GM21737 (cell line): Measurements from ENCODE around the gene ZYG11A.
"Not testable (repeated sequence)": the region's sequence is repeated elsewhere in the genome, so short reads cannot be mapped to it uniquely, and the experiment has no call there.

Experiments
- ATAC-seq: cut with Tn5 transposase; IDR thresholded peaks from one replicate; pipeline ENCODE4 v1.9.1; 2021; ENCODE audit warnings: mild to moderate bottlenecking, moderate library complexity; ENCODE audit not compliant: unreplicated experiment

The ZYG11A gene

DNA sequence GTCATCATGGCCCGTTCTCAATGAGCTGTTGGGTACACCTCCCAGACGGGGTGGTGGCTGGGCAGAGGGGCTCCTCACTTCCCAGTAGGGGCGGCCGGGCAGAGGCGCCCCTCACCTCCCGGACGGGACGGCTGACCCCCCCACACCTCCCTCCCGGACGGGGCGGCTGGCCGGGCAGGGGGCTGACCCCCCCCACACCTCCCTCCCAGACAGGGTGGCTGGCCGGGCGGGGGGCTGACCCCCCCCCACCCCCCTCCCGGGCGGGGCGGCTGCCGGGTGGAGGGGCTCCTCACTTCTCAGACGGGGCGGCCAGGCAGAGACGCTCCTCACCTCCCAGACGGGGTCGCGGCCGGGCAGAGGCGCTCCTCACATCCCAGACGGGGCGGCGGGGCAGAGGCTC, 27.2 kb downstream of the ZYG11A start:
- ATAC-seq: not testable (repeated sequence)

DNA sequence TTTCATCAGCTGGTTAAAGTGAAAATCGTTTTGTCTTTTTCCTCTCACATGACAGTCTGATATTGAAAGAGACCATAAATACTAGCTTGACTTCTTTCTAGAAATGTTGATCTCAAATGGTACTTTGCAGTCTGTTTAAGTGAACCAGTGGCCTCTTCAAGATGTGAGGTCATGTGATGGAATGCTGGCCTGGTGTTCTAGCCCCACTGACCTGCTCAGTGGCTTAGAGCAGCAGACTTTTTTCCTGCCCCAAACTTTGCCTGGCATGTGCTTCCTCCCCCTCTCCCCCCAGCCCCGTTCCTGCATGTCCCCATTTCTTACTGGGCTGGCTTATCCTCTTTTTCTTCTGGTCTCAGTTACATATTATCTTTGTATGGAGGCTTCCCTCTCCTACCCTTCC, 34.3 kb downstream of the ZYG11A start:
- ATAC-seq: no peak

DNA sequence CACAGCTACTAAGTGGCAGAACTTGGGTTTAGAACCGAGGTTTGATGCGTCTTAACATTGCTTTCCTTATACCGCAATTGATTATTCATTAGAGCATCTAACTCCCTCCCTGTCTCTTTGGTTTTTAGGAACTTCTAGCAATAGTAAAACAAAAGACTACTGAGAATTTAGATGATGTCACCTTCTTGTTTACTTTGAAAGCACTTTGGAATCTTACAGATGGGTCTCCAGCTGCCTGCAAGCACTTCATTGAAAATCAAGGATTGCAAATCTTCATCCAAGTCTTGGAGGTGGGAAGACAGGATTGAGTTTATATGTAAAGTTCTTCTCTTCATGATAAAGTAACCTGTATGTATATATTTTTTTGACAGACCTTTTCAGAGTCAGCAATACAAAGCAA, 35.0 kb downstream of the ZYG11A start:
- no peak for ATAC-seq

DNA sequence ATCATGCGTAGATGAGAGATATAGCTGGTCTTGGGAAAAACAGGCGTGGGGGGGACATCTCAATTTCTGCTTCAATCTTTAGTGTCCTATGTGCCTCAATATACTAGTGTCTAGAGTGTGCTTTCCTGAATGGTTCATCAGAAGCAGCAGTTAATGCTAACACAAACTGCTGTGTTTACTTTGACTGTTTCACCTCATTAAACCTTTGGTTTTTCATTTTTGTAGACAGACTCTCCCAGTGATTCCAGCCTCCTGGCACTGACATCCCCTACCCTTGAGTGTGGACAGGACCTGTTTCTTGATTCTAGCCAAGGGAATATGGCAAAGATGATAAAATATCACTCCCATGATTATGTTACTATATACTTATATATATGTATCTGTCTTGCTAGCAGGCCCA, 37.6 kb downstream of the ZYG11A start:
- no peak for ATAC-seq

DNA sequence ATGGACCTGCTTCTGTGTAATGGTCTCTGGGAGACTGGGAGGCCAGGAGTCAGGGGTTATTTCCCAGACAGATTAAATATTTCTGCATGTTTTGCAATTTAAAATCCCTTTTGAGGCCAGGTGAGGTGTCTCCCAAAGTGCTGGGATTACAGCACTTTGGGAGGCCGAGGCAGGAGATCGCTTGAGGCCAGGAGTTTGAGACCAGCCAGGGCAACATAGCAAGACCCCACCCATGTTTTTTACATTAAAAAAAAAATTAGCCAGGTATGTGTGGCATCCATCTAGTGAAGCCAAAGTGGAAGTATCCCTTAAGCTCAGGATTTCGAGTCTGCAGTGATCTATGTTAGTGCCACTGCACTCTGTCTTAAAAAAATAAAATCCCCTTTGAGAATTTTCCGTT, 44.9 kb downstream of the ZYG11A start:
- no peak for ATAC-seq

DNA sequence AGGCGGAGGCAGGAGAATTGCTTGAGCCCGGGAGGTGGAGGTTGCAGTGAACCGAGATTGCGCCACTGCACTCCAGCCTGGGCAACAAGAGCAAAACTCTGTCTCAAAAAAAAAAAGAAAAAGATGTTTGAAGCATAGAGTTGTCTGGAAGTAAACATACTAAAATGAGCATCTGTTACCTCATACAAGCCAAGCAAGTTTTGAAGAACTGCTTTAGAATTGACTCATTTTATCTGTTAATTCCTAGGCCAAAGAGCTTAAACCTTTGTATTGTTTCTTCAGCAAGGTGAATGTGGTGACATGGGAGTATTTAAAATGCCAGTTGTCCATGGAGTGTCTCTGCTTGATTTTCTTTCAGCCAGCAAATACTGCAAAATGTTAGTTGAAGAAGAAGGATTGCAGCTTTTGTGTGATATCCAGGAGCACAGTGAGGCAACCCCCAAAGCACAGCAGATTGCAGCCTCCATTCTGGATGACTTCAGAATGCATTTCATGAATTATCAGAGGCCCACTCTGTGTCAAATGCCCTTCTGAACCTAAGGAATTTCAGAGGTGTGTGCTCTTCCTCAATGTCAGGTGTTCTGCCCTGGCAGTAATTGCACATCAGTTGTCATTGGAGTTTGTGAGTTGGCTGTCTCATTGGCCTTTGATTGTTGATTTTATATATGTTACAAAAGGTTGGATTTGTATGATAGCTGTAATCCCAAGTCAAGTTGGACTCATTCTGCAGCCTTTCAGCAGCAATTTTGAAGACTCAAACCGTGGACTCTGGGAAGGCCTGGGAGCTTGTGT, 50.1 kb downstream of the ZYG11A start:
- no peak for ATAC-seq

DNA sequence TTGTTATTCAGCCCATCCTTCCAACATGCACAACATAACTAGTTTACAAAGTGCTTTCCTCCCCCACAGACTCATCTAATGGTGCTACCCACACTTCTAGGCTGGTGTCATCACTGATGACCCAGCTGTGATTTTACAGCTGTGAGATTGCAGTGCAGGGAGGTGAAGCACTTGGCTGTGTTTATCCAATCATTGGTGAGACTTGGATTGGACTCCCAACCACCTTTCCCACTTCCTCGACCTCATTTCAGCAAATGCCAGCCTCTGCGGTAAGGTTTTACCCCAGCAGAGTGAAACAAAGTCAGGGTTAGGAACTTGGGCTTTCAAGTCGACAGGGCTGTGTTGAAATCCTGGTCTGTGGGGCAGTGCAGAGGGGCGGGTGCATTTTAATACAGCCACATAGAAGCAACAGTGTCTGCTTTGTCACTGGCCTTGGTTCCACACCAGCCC, 56.9 kb downstream of the ZYG11A start:
- no peak for ATAC-seq

DNA sequence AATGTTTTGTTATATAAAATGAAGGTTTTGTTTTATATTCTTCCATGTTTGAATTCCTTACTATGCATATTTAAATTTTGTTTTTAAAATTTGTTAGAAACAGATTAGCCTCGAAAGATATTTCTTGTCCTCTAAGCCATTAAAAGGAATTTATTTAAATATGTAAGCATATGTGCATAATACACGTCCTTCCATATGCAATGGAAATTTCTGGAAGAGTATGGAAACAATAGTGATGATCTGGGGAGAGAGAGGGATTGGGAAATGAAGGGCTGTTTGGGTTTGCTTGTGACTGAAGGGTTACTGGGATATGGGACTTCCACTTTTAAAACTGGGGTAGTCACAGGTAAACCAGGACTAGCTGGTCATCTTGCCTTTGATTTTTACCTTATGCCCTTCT, 57.8 kb downstream of the ZYG11A start:
- no peak for ATAC-seq

DNA sequence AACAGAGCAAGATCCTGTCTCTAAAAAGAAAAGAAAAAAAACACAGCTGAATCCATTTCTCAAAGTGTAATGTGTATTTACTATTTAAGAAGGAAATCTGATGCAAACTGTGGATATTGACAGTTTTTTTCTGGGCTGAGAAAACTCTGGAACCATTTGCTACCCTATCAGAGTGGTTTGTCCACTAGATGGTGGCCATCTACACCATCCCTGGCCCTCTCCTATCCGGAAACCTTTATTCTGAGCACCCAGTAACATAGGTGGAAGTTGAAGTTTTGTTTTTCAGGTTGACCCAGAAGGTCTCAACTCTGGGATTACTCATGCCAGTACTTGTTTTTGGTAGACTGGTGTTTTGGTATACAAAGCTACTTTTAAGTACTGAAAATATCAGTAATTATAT, 58.8 kb downstream of the ZYG11A start:
- no peak for ATAC-seq

DNA sequence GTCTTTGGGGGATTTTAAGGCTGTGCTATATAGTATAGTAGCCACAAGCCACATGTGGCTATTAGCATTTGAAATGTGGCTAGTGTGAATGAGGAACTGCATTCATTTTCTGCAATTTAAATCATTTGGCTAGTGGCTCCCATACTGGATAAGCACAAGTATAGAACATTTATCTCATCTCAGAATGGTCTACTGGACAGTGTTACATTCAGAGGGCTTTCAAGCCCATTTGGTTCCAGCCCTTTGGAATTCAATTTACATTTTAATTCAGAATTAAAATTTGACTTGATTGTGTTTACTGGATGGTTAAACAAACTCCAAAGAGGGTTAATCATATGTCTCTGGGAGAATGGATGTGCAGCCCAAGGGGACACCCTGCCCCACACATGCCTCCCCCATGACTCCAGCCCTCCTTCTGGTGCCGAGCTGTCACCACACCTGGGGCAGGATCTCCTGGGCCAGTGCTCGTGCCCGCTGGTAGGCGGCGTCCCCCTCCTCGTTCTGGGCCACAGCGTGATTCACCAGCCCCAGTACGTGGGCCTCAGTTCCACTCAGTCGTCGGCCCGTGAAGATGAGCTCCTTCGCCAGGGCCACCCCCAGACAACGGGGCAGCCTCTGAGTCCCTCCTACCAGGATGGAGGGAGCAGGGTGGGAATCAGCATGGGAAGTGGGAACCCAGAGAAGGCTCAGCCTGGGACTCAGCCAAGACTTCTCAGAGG, 61.8 kb downstream of the ZYG11A start:
- no peak for ATAC-seq

DNA sequence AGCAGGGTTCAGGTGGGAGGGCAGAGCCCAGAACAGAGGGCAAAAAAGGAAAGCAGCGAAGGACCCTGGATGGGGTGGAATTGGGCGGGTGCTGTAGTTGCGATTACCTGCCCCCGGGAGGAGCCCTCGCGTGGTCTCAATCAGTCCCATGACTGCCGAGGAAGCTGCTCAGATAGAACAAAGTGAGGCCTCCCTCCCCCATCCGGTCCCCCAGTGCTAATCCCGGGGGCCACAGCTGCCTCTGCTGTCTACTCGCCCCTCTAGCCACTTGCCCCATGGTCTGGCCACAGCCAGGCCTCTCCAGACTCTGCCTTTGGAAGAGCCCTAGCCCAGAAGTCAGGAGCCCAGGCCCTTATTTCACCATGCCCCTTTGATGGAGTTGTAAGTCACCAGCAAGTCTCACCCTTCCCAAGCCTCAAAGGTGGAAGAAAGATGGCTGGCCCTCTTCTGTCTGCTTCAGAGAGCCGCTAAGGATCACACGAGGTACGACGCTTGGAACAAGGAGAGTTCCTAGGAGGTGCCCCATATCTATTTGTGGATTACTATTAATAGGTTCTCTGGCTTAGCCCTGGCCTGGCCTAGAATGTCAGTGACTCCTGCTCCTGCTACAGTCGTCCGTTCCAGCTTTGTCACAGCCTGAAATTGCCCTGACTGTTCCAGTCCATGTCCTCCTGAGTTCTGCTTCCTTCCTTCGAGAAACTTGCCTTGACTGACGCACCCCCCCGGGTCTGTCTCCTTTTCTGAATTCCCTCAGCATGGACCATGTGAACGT, 62.6 kb downstream of the ZYG11A start:
- no peak for ATAC-seq

DNA sequence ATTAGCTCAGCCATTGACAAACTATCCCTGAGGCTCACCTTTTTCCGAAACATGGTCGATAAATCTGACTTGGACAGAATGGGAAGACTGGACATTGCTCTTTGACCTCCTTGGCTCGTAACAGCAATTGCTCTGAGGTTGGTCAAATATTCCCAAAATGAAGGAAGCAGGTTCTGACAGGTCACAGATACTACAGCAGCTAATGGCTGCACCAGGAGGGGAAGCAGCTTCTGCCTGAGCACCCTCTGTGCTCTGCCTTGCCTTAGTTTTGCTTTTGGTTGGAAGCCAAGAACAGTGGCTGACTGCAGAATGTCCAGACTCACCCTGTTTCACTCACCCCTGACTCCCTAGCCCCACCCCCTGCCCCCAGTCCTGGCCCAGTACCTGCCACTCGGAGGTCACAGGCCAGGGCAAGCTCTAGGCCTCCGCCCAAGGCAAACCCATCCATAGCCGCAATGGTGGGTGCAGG, 63.6 kb downstream of the ZYG11A start:
- ATAC-seq: no peak

DNA sequence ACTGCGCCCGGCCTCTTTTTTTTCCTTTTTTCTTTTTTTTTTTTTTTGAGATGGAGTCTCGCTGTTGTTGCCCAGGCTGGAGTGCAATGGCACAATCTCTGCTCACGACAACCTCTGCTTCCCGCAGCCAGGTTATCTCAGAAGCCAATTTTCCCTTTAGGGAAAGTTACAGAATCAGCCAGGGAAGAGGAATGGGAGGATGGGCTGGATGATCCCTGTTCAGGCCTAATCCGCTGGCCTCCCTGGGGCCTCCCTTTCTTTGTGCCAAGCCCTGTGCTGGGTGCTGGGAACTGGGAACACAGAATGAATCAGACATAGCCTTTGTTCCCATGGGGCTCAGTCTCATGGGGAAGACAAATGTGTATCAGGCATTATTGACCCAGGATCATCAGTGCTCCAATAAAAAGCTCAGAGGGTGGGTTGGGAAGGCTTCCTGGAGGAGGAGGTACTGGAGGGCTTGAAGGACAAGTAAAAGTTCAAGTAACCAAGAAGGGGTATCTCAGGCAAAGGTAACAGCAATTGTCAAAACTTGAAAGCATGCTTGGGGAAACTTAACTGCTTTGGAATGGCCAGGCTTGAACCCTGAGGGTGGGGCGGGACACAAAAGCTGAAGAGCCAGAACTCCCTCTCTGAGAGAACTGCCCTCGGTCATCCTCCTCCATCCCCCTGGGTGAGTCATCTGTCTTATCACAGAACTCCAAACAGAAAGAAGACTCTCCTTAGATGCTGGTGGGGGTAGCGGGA, 64.7 kb downstream of the ZYG11A start:
- no peak for ATAC-seq

DNA sequence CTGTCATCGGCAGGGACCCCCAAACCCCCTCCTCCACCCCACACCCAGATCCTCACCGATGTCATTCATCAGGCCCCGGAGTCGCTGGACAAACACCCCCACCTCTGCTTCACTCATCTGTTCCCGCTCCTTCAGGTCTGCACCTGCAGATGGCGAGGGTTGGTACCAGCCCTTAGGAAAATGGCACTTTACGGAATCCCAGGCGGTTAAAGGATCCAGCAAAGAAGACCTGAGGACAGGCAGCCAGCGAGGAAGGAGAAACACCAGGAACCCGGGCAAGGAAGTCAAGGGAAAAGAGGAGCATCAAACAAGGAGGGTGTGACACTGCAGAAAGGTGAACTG, 65.2 kb downstream of the ZYG11A start:
- no peak for ATAC-seq

DNA sequence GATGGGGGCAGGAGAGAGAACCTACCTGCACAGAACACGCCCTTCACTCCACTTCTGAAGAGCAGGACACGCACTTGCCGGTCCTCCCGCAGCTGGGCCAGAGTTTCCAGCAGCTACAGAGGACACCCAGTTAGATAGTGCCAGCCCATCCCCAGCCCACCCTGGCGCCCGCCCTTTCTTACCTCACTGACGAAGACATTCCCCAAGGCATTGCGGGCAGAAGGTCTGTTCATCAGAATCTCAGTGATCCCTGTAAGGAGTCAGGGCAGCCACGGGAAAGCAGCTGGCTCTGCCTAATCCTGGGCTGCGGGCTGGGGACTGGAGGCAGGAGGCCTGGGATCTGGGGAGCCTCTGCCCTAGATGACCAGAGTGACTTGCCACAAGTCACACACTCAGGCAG, 69.0 kb downstream of the ZYG11A start:
- no peak for ATAC-seq

DNA sequence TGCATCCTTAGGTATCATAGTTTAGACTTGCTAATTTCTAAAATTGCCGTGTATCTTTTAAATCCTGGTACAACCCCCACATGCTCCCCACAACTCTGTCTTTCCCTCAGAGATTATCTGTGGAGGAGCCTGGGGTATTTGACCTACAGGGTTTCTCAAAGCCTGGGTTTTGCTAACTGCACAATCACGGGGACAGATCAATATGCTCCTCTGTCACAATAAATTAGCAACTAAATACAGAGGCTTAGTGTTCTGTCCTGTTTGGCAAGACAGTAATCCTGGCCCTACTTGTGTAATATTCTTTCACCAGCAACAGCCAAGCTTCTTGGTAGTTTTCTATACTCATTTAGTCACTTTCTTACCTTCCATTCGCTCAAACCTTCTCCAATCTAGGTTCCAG, 70.5 kb downstream of the ZYG11A start:
- ATAC-seq: no peak

DNA sequence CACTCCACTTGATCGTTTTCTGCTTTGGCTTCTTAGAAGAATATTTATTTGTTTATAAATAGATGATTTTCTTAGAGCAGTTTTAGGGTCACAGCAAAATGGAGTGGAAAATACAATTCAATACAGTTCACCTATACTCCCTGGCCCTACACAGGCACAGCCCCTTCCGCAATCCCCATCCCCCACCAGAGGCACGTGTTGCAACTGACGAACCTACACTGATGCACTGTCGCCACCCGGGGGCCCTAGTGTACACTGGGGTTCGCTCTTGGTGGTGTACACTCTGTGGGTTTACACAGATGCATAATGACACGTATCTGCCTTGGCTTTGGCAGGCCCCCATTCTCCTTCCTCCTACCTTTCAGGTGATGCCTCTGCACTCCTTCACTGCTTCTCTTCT, 71.0 kb downstream of the ZYG11A start:
- ATAC-seq: no peak

DNA sequence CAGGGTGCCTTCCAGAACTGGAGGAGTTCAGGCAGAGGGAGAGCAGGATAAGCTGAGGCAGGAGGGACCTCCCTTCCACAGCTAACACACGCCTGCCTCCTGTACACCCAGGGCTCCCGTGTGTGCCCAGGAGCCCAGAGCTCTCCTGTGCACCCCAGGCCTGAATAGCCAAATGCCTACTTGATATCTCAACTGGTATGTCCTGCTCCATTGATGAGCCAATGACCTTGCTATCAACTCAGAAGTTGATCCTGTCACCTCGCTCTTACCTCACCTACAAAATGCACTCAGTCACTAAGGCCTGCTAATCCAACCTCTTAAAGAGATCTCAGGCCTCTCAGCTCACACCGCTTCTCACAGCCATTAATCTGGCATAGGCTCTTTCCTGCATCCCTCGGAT, 71.9 kb downstream of the ZYG11A start:
- ATAC-seq: no peak

DNA sequence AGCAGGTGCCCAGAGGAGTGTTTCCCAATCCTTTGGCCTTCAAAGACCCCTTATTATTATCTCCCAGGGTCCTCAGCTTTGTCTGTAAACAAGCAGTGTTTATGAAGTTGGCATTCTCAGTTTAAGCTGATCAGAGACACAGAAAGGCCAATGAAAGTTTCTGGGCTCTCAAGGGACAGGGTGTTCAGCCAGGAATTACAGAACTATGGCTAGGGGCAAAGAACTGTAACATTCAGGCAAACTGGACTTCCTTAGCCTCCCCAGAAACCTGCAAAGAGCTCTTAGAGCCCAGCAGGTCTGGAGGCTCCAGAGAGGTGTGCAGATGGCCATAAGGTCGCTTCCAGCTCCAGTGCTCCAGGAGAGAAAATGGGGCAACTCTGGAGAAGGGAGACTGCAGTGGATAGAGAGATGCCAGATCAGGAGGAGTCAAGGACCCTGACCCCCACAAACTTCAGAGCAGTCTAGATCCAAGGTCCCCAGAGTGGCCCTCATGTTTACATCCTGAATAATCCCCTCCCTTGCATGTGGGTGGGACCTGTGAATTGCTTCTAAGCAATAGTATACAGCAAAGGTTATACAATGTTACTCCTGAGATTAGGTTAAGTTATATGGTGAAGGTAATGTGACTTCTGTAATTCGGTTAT, 72.8 kb downstream of the ZYG11A start:
- ATAC-seq: no peak

DNA sequence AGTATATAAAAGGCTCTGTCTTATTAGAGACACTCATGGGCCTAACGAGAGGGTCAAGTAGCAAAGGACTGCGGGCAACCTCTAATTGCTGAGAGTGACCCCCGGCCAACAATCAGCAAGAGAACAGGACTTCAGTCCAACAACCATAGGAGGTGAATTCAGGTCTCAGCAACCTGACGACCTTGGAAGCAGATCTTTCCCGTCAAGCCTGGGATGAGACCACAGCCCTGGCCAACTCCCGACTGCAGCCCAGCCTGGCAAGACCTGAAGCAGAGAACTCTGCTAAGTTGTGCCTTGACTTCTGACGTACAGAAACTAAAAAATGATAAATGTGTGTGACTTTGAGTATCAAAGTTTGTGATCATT, 73.3 kb downstream of the ZYG11A start:
- ATAC-seq: no peak
